ENCODE measurements around the gene RITA1.

GRCh38 chr12:113239811-113240331, 54.4 kb downstream of the RITA1 start:
- no peak for TF ChIP-seq POLR2A (IDR thresholded peaks at IDR 0.05; ENCODE audit: low read depth, low read length)
- no peak for TF ChIP-seq CTCF (conservative IDR thresholded peaks at IDR 0.05; ENCODE audit: low read depth, low read length)
- no peak for TF ChIP-seq MAZ (IDR thresholded peaks at IDR 0.05; ENCODE audit: borderline replicate concordance, low read depth, low read length)

All from IMR-90 (cell line).